IMR-90 (cell line): ENCODE data around the gene MEX3B.

Experiments used
- CEBPB ChIP-seq: IDR thresholded peaks from 2 replicates; pipeline ENCODE4 v1.6.1; 2012; ENCODE audit warnings: low read depth, low read length, improper control_type of control experiment
- CTCF ChIP-seq: conservative IDR thresholded peaks from 2 replicates; pipeline ENCODE4 v1.5.1; 2012; ENCODE audit warnings: mild to moderate bottlenecking, low read depth, low read length, improper control_type of control experiment
- TF ChIP-seq, protein P1 (sequence below): fragments of 150-350 bp; IDR thresholded peaks from 2 replicates; pipeline ENCODE4 v1.6.1; 2017; ENCODE audit warnings: mild to moderate bottlenecking, antibody characterized with exemption, low read length, low read depth

GRCh38 chr15:82043796-82044372 lies 1.9 kb downstream of the MEX3B start:
- no peak for TF ChIP-seq CTCF
- no peak for TF ChIP-seq CEBPB
- TF ChIP-seq, protein P1, sequence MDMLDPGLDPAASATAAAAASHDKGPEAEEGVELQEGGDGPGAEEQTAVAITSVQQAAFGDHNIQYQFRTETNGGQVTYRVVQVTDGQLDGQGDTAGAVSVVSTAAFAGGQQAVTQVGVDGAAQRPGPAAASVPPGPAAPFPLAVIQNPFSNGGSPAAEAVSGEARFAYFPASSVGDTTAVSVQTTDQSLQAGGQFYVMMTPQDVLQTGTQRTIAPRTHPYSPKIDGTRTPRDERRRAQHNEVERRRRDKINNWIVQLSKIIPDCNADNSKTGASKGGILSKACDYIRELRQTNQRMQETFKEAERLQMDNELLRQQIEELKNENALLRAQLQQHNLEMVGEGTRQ = no peak
